K562 (cell line): Measurements from ENCODE around the gene PLXNA3. TPM values are rescaled to one million over a fixed set of nuclear protein-coding genes. Genes with fewer than 3 reads are reported as not detected.
A peak's percentile ranks its signal among the peaks of the same experiment; 100 is the strongest.

Experiments
- ATAC-seq: fragments of 200-7000 bp; cut with Tn5 transposase; 3 replicates; pipeline ENCODE4 v1.9.1; 2020; ENCODE audit warnings: moderate library complexity
- BruUV-seq: library from RNA; stranded (reverse); fragments of 400-500 nt; replicated peaks from 2 replicates; lab custom pipeline; 2021; lab: Mats Ljungman, UMichigan
- CTCF ChIA-PET: fragments of 300-600 bp; formaldehyde crosslinking; extraction: SDS; loops from one replicate; lab custom pipeline; 2021; ENCODE audit warnings: low intra/inter-chr PET ratio; lab: Yijun Ruan, JAX
- POLR2A ChIA-PET: fragments of 300-600, 350-650 bp; sonication (Branson Sonifier 250); formaldehyde crosslinking; extraction: SDS; loops from one replicate; lab custom pipeline; 2021; ENCODE audit warnings: antibody characterized with exemption, inconsistent platforms; lab: Yijun Ruan, JAX
- DNase-seq, 4 experiments: peaks; one replicate each; pipeline versions ENCODE4 v3.0.0 to v3.0.0-alpha.2; 2011 to 2018; ENCODE audit warnings: low spot score in 3 of 4, mixed read lengths in 3 of 4; ENCODE audit errors: extremely low read depth in 1 of 4
- FAIRE-seq: peaks from 2 replicates; lab custom pipeline; 2011; peaks lifted over from hg19 to GRCh38; lab: Jason Lieb, UNC
- H2AFZ ChIP-seq: 2 replicates; pipeline ENCODE4 v1.6.0; 2011; ENCODE audit warnings: low read depth, low read length, control low read depth, inconsistent platforms
- H3K27ac ChIP-seq: fragments of 200-600 bp; 3 replicates; pipeline ENCODE4 v1.8.0; 2011; ENCODE audit warnings: low read depth, mild to moderate bottlenecking, control low read depth, inconsistent platforms, low read length, moderate library complexity, mixed read lengths; ENCODE audit errors: extremely low read depth
- H3K27me3 ChIP-seq, 2 experiments: fragments of 300-600 bp in 1 of 2; 2 replicates in 1 of 2; 3 replicates in 1 of 2; pipeline versions ENCODE4 v1.6.0 to v1.8.0; 2011; ENCODE audit warnings: inconsistent platforms in 2 of 2, low read length in 2 of 2, mild to moderate bottlenecking in 1 of 2, mixed read lengths in 1 of 2, moderate library complexity in 1 of 2; ENCODE audit not compliant: control insufficient read depth in 2 of 2, insufficient read depth in 2 of 2
- H3K36me3 ChIP-seq: fragments of 300-600 bp; 3 replicates; pipeline ENCODE4 v1.8.0; 2011; ENCODE audit warnings: mild to moderate bottlenecking, low read length, inconsistent platforms; ENCODE audit not compliant: control insufficient read depth, insufficient read depth
- H3K4me1 ChIP-seq, 2 experiments: fragments of 200-600 bp in 1 of 2; replicated peaks in 1 of 2; 2 replicates in 1 of 2; 3 replicates in 1 of 2; pipeline versions ENCODE4 v1.5.1 to v1.8.0; 2011; ENCODE audit warnings: inconsistent platforms in 2 of 2, low read length in 2 of 2, mild to moderate bottlenecking in 1 of 2, mixed read lengths in 1 of 2, moderate library complexity in 1 of 2; ENCODE audit not compliant: control insufficient read depth in 2 of 2, insufficient read depth in 2 of 2
- H3K4me2 ChIP-seq: 2 replicates; pipeline ENCODE4 v1.6.1; 2011; ENCODE audit warnings: low read length, control low read depth, inconsistent platforms, mixed read lengths; ENCODE audit not compliant: insufficient read depth
- H3K4me3 ChIP-seq: fragments of 200-600 bp; sonication (generic), shearing (Covaris generic); 2 replicates; pipeline ENCODE4 v1.5.1; 2016; ENCODE audit warnings: control low read depth, inconsistent platforms
- H3K79me2 ChIP-seq: fragments of 200-600 bp; 3 replicates; pipeline ENCODE4 v1.8.0; 2011; ENCODE audit warnings: low read length, inconsistent platforms; ENCODE audit not compliant: control insufficient read depth, insufficient read depth
- H3K9ac ChIP-seq, 2 experiments: 2 replicates each; pipeline versions ENCODE4 v1.6.0 to v1.6.1; 2011; ENCODE audit warnings: low read depth in 2 of 2, low read length in 2 of 2, control low read depth in 1 of 2, inconsistent platforms in 1 of 2, mild to moderate bottlenecking in 1 of 2, mixed read lengths in 1 of 2; ENCODE audit not compliant: insufficient read depth in 1 of 2
- H3K9me1 ChIP-seq: one replicate; pipeline ENCODE4 v1.6.0; 2011; ENCODE audit warnings: inconsistent platforms, mild to moderate bottlenecking, low read length, moderate library complexity; ENCODE audit not compliant: control insufficient read depth, insufficient read depth
- H3K9me3 ChIP-seq: replicated peaks from 2 replicates; pipeline ENCODE4 v1.5.1; 2011; ENCODE audit warnings: low read depth, low read length, inconsistent platforms; ENCODE audit not compliant: control insufficient read depth, insufficient read depth
- H4K20me1 ChIP-seq: replicated peaks from 2 replicates; pipeline ENCODE4 v1.6.1; 2011; ENCODE audit warnings: low read length, inconsistent platforms, mixed read lengths; ENCODE audit not compliant: control insufficient read depth, insufficient read depth
- CHD1 ChIP-seq: fragments of 200-600 bp; sonication (generic); IDR thresholded peaks from one replicate; pipeline ENCODE4 v1.6.1; 2012; ENCODE audit warnings: mild to moderate bottlenecking, moderate library complexity, low read length, inconsistent platforms
- ERF ChIP-seq: fragments of 450-650 bp; formaldehyde crosslinking; IDR thresholded peaks from 2 replicates; pipeline ENCODE4 v1.4.0; 2020; ENCODE audit warnings: mild to moderate bottlenecking, mixed read lengths
- HDAC6 ChIP-seq: IDR thresholded peaks from 2 replicates; pipeline ENCODE4 v1.6.1; 2012; ENCODE audit warnings: low read depth, mild to moderate bottlenecking, control low read depth, inconsistent platforms, low read length, moderate library complexity
- NRF1 ChIP-seq, 2 experiments: fragments of 450-650 bp; IDR thresholded peaks in 1 of 2; conservative IDR thresholded peaks in 1 of 2; 2 replicates each; pipeline ENCODE4 v1.6.1; 2014; ENCODE audit warnings: mild to moderate bottlenecking in 2 of 2
- RBBP5 ChIP-seq: fragments of 200-600 bp; sonication (generic); IDR thresholded peaks from 2 replicates; pipeline ENCODE4 v1.6.1; 2012; ENCODE audit warnings: borderline replicate concordance, mild to moderate bottlenecking, low read length, control low read depth, inconsistent platforms; ENCODE audit not compliant: insufficient read depth, poor library complexity, severe bottlenecking
- SAP30 ChIP-seq: fragments of 200-600 bp; sonication (generic); IDR thresholded peaks from 2 replicates; pipeline ENCODE4 v1.6.1; 2012; ENCODE audit warnings: borderline replicate concordance, low read depth, mild to moderate bottlenecking, moderate library complexity, low read length, control low read depth, inconsistent platforms; ENCODE audit not compliant: insufficient read depth, poor library complexity, severe bottlenecking
- U2AF1 ChIP-seq: fragments of 200-400 bp; formaldehyde crosslinking; optimal IDR thresholded peaks from 2 replicates; pipeline ENCODE3; 2017; ENCODE audit warnings: mild to moderate bottlenecking, low read depth, low read length, moderate library complexity
- YY1 ChIP-seq, 3 experiments: IDR thresholded peaks; 2 replicates each; pipeline ENCODE4 v1.6.1; 2011; ENCODE audit warnings: low read length in 2 of 3, mild to moderate bottlenecking in 2 of 3, moderate library complexity in 2 of 3, borderline replicate concordance in 1 of 3, control low read depth in 1 of 3, low read depth in 1 of 3; ENCODE audit not compliant: insufficient read depth in 3 of 3, insufficient replicate concordance in 2 of 3, control insufficient read depth in 1 of 3, insufficient read length in 1 of 3; ENCODE audit errors: extremely low read depth in 1 of 3
- ZNF143 ChIP-seq: sonication (generic); formaldehyde crosslinking; IDR thresholded peaks from 2 replicates; pipeline ENCODE4 v1.9.0; 2022; ENCODE audit warnings: mild to moderate bottlenecking, missing genetic modification reagents
- WGBS: fragments of 100-300 bp; shearing (Covaris generic); methylation state at CpG from one replicate; pipeline ENCODE4 v1.1.6; 2016; ENCODE audit warnings: low coverage, mixed read lengths; ENCODE audit not compliant: insufficient coverage; ENCODE audit errors: missing lambda C conversion rate; 5-methylcytosine and 5-hydroxymethylcytosine counted together
- in situ Hi-C: fragments of 300-500 bp; cut with MboI; formaldehyde crosslinking; loops from 4 replicates; pipeline ENCODE4 v1.15.0; 2018; ENCODE audit warnings: inconsistent platforms, mixed read lengths
- intact Hi-C: fragments of 100-400 bp; cut with micrococcal nuclease; formaldehyde crosslinking; loops from 2 replicates; pipeline ENCODE4 v1.14.2; 2022
- polyA plus RNA-seq, 8 experiments: library from polyadenylated mRNA; depleted of rRNA in 4 of 8; stranded (reverse) in 5 of 8; unstranded in 3 of 8; fragments of >200 nt; fragmentation: Nextera tagmentation in 2 of 8; fragmentation: Illumina TruSeq in 1 of 8; extraction: Ambion mirVana in 2 of 8; extraction: Trizol in 1 of 8; gene quantifications; 2 replicates each; pipeline versions ENCODE4 v1.2.1 to v1.2.3, GENCODE V29; 2011 to 2014; ENCODE audit warnings: inconsistent platforms in 1 of 8, missing spikeins in 1 of 8
- total RNA-seq, 7 experiments: library from RNA; depleted of rRNA in 6 of 7; stranded (reverse); fragments of >200 nt in 6 of 7; fragmentation: Illumina TruSeq in 2 of 7; extraction: Trizol in 2 of 7; gene quantifications; 2 replicates each; pipeline versions ENCODE4 v1.2.1 to v1.2.3, GENCODE V29; 2011 to 2021; ENCODE audit warnings: low replicate concordance in 1 of 7
- TF ChIP-seq, protein P1 (sequence below): fragments of 200-800 bp; sonication (Bioruptor generic); IDR thresholded peaks from 2 replicates; pipeline ENCODE4 v1.6.1; 2016; ENCODE audit warnings: missing genetic modification characterization, missing compliant biosample characterization

Gene PLXNA3
- total and polyA plus RNA-seq, 9 of the 15 experiments (the other 6 are each of a cell fraction or from before 2014, with no cell fraction given), result 0.32 to 47.8 (median 7.5) TPM

DNA sequence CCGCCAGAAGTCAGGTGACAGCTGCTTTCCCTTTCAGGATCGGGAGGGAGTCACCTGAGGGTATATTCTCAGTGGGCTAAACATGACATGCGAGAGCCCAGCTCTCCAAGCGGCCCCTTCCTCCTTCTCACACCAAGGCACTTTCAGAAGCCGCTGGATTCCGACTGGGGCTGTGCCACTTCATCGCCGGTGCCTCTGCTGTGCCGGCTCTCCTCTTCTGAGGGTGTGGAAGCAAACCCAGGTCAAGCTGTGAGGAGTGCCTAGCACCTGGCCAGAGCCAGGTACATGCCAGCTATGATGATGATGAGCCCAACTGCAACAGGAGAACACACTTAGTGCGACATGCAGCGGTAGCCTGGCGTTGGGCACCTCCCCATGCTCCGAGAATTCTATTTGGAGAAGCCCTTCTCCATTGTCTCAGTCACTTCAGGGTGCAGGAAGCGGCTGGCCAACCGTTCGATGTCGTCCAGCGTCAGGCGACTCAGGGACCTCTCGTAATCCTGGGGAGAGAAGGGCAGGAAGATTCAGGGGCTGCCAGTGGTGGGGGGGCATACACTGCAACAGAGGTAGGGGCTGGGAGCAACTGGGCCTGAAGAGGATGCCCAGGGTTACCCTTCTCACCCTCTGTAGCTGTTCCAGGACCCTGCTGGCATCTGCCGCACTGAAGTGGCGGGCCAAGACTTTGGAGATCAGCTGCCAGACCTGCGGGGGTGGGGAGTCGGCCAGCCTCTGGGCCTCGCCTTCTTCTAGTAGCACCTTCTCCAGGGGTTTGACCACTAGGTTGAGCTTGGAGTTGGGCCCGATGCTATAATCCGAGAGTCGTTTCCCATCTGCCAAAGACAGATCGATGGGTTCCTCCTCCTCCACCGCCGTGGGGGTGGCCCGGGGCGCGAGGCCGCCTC lies 27.3 kb downstream of the PLXNA3 start (continued):
- TF ChIP-seq, protein P1, sequence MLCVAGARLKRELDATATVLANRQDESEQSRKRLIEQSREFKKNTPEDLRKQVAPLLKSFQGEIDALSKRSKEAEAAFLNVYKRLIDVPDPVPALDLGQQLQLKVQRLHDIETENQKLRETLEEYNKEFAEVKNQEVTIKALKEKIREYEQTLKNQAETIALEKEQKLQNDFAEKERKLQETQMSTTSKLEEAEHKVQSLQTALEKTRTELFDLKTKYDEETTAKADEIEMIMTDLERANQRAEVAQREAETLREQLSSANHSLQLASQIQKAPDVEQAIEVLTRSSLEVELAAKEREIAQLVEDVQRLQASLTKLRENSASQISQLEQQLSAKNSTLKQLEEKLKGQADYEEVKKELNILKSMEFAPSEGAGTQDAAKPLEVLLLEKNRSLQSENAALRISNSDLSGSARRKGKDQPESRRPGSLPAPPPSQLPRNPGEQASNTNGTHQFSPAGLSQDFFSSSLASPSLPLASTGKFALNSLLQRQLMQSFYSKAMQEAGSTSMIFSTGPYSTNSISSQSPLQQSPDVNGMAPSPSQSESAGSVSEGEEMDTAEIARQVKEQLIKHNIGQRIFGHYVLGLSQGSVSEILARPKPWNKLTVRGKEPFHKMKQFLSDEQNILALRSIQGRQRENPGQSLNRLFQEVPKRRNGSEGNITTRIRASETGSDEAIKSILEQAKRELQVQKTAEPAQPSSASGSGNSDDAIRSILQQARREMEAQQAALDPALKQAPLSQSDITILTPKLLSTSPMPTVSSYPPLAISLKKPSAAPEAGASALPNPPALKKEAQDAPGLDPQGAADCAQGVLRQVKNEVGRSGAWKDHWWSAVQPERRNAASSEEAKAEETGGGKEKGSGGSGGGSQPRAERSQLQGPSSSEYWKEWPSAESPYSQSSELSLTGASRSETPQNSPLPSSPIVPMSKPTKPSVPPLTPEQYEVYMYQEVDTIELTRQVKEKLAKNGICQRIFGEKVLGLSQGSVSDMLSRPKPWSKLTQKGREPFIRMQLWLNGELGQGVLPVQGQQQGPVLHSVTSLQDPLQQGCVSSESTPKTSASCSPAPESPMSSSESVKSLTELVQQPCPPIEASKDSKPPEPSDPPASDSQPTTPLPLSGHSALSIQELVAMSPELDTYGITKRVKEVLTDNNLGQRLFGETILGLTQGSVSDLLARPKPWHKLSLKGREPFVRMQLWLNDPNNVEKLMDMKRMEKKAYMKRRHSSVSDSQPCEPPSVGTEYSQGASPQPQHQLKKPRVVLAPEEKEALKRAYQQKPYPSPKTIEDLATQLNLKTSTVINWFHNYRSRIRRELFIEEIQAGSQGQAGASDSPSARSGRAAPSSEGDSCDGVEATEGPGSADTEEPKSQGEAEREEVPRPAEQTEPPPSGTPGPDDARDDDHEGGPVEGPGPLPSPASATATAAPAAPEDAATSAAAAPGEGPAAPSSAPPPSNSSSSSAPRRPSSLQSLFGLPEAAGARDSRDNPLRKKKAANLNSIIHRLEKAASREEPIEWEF (CRISPR knock-in tag), result 0 out of 2 replicates have a peak, but pooled peaks have one; percentile 6

DNA sequence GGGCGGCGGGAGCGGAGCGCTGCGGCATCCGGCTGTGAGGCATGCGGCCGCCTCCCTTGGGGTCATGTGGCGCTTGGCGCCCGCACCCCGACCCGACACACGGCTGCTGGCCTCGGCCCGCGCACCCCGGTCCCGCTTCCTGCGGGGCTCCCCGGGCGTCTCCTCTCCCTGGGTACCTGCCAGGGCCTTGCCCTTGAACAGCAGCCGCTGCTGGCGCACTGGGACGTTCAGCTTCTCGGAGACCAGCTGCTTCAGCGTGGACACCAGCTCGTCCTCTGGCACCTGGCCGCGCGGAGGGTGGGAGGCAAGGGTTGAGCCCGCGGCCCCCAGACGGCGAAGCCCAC lies 27.9 kb downstream of the PLXNA3 start:
- FAIRE-seq, result no peak
- Histone ChIP-seq H3K9me3 (no peaks in the 10 kb centered on the region), H3K9me1 (no peaks in the 10 kb centered on the region), H4K20me1 (peaks cover 7% of the 10 kb centered on the region; the same call in 1 of the 2 replicates), H3K27ac (peak overlapping the region; percentile 87), H3K79me2 (peaks cover 67% of the 10 kb centered on the region), H3K9ac (peak overlapping the region; percentile 84 to 97), H3K4me3 (peak overlapping the region; percentile 83), H3K27me3 (no peaks in the 10 kb centered on the region), H3K4me1 (peaks cover 44 to 87% of the 10 kb centered on the region in 2 experiments), H3K4me2 (peak overlapping the region; percentile 91), H2AFZ (no peak overlapping the region), H3K36me3 (peaks cover 50% of the 10 kb centered on the region)
- intact Hi-C loops, result loop anchor here (5.0 kb wide), 1 partner anchor 89 kb away; the partner anchor contains the start of gene RPL10
- WGBS, result 2% methylated on average over 17 of the region's 35 CpGs
- DNase-seq, result peak in 2 of 4 experiments; percentile 27 to 35
- CTCF ChIA-PET, result no interaction called here
- no TSS peak for BruUV-seq
- POLR2A ChIA-PET, result interaction anchor here (0.7 to 2.1 kb wide), 4 partner anchors 9 to 88 kb away, joined by 3 to 10 read pairs (median 6); partner anchors contain the start of gene RPL10
- in situ Hi-C loops, result no loop called here
- peak; percentile 1; the same call in 1 of the 3 replicates for ATAC-seq
- TF ChIP-seq YY1 (IDR thresholded peaks at IDR 0.05; ENCODE audit: borderline replicate concordance in 1 of 3, control insufficient read depth in 1 of 3, extremely low read depth in 1 of 3, insufficient read depth in 3 of 3, insufficient read length in 1 of 3, insufficient replicate concordance in 2 of 3, low read depth in 1 of 3, low read length in 2 of 3), result no peak
- TF ChIP-seq ZNF143 (CRISPR knock-in tag), result no peak
- peak; percentile 80 for TF ChIP-seq CHD1
- no peak for TF ChIP-seq SAP30
- peak; percentile 73; the same call in 1 of the 2 replicates for TF ChIP-seq ERF (CRISPR knock-in tag)
- TF ChIP-seq RBBP5, result peak; percentile 45
- TF ChIP-seq NRF1 (conservative IDR thresholded peaks at IDR 0.05 in 1 of 2, IDR thresholded peaks at IDR 0.05 in 1 of 2), result peak in 1 of 2 experiments; percentile 13; a peak in 2 of 4 replicates
- no peak for TF ChIP-seq U2AF1
- no peak for TF ChIP-seq HDAC6
